GM23338 (cell line): ENCODE data around the gene AVPR2. TPM values are rescaled to one million over a fixed set of nuclear protein-coding genes. Genes with fewer than 3 reads are reported as not detected.

Source experiments
- ATAC-seq: fragments of 200-7000 bp; cut with Tn5 transposase; 3 replicates; pipeline ENCODE4 v1.9.1; 2020
- DNase-seq: peaks from one replicate; pipeline ENCODE4 v3.0.0-alpha.2; 2015; ENCODE audit warnings: low spot score
- H2AFZ ChIP-seq: fragments of 200-600 bp; sonication (generic); 2 replicates; pipeline ENCODE4 v1.8.0; 2016; ENCODE audit warnings: antibody characterized with exemption, mild to moderate bottlenecking, moderate library complexity
- H3F3A ChIP-seq: fragments of 200-600 bp; sonication (generic); replicated peaks from 2 replicates; pipeline ENCODE4 v1.8.0; 2017; ENCODE audit warnings: antibody characterized with exemption, mixed run types, low read depth
- H3K27ac ChIP-seq: fragments of 200-600 bp; sonication (generic); 2 replicates; pipeline ENCODE4 v1.6.1; 2016; ENCODE audit warnings: low read depth
- H3K27me3 ChIP-seq: fragments of 200-600 bp; sonication (generic); 2 replicates; pipeline ENCODE4 v1.8.0; 2016; ENCODE audit warnings: mild to moderate bottlenecking, mixed run types, moderate library complexity; ENCODE audit not compliant: insufficient read depth
- H3K36me3 ChIP-seq: fragments of 200-600 bp; sonication (generic); 2 replicates; pipeline ENCODE4 v1.8.0; 2016; ENCODE audit warnings: mild to moderate bottlenecking; ENCODE audit not compliant: insufficient read depth
- H3K4me1 ChIP-seq: fragments of 200-600 bp; sonication (generic); 2 replicates; pipeline ENCODE4 v1.8.0; 2016; ENCODE audit warnings: mild to moderate bottlenecking, moderate library complexity; ENCODE audit not compliant: insufficient read depth
- H3K4me2 ChIP-seq: fragments of 200-600 bp; sonication (generic); 2 replicates; pipeline ENCODE4 v1.7.1; 2017; ENCODE audit warnings: mixed run types
- H3K4me3 ChIP-seq: fragments of 200-600 bp; sonication (generic); 2 replicates; pipeline ENCODE4 v1.6.1; 2016; ENCODE audit warnings: mixed run types
- H3K79me2 ChIP-seq: fragments of 200-600 bp; sonication (generic); replicated peaks from 2 replicates; pipeline ENCODE4 v1.8.0; 2017; ENCODE audit warnings: mild to moderate bottlenecking; ENCODE audit not compliant: insufficient read depth
- H3K9me2 ChIP-seq: fragments of 200-600 bp; sonication (generic); 2 replicates; pipeline ENCODE4 v1.8.0; 2017; ENCODE audit not compliant: insufficient read depth
- H4K20me1 ChIP-seq: fragments of 200-600 bp; sonication (generic); replicated peaks from 2 replicates; pipeline ENCODE4 v1.8.0; 2017; ENCODE audit warnings: mild to moderate bottlenecking; ENCODE audit not compliant: insufficient read depth
- H3K27ac Mint-ChIP-seq: 2 replicates; pipeline ENCODE4 v1.8.0; 2020; ENCODE audit warnings: inconsistent platforms, mild to moderate bottlenecking, moderate library complexity, mixed read lengths
- H3K27me3 Mint-ChIP-seq: 3 replicates; pipeline ENCODE4 v1.8.0; 2022; ENCODE audit warnings: low read depth, mild to moderate bottlenecking, moderate library complexity, mixed read lengths, inconsistent platforms; ENCODE audit not compliant: insufficient read depth, poor library complexity
- H3K36me3 Mint-ChIP-seq: 3 replicates; pipeline ENCODE4 v1.8.0; 2021; ENCODE audit warnings: low read depth, mild to moderate bottlenecking, inconsistent platforms, moderate library complexity, mixed read lengths
- H3K4me1 Mint-ChIP-seq: 3 replicates; pipeline ENCODE4 v1.8.0; 2020; ENCODE audit warnings: mild to moderate bottlenecking, inconsistent platforms, mixed read lengths
- H3K4me3 Mint-ChIP-seq: 3 replicates; pipeline ENCODE4 v1.8.0; 2021; ENCODE audit warnings: moderate library complexity, mild to moderate bottlenecking, inconsistent platforms, mixed read lengths
- H3K9me3 Mint-ChIP-seq: 3 replicates; pipeline ENCODE4 v1.8.0; 2020; ENCODE audit warnings: moderate library complexity, mild to moderate bottlenecking, inconsistent platforms, mixed read lengths
- EZH2 ChIP-seq: fragments of 200-600 bp; sonication (generic); IDR thresholded peaks from one replicate; pipeline ENCODE4 v1.8.0; 2017; ENCODE audit warnings: antibody characterized with exemption, mild to moderate bottlenecking, low read depth; ENCODE audit not compliant: unreplicated experiment
- EZH2phosphoT487 ChIP-seq: fragments of 200-600 bp; sonication (generic); IDR thresholded peaks from one replicate; pipeline ENCODE4 v1.8.1; 2018; ENCODE audit warnings: antibody characterized with exemption; ENCODE audit not compliant: unreplicated experiment
- NANOG ChIP-seq: IDR thresholded peaks from 2 replicates; pipeline ENCODE4 v1.6.1; 2016; ENCODE audit warnings: antibody characterized with exemption, borderline replicate concordance
- POLR2AphosphoS5 ChIP-seq: IDR thresholded peaks from 2 replicates; pipeline ENCODE4 v1.6.1; 2016; ENCODE audit warnings: antibody characterized with exemption, low read depth
- STAT1 ChIP-seq: IDR thresholded peaks from one replicate; pipeline ENCODE4 v1.6.1; 2016; ENCODE audit warnings: antibody characterized with exemption; ENCODE audit not compliant: unreplicated experiment
- ZNF114 ChIP-seq: fragments of 250-450 bp; sonication (Bioruptor Pico); IDR thresholded peaks from 2 replicates; pipeline ENCODE4 v1.5.0; 2020; ENCODE audit warnings: mild to moderate bottlenecking, moderate library complexity
- ZNF331 ChIP-seq: fragments of 250-450 bp; sonication (Bioruptor Pico); IDR thresholded peaks from 2 replicates; pipeline ENCODE4 v1.5.0; 2020; ENCODE audit warnings: low read depth, mild to moderate bottlenecking, moderate library complexity
- polyA plus RNA-seq: library from polyadenylated mRNA; unstranded; fragments of >200 nt; fragmentation: Nextera tagmentation; extraction: Ambion mirVana; gene quantifications from 2 replicates; pipeline ENCODE4 v1.2.1, GENCODE V29; 2016
- total RNA-seq: library from RNA; depleted of rRNA; stranded (reverse); fragments of >200 nt; shearing (Covaris generic); gene quantifications from 2 replicates; pipeline ENCODE4 v1.2.3, GENCODE V29; 2014
- TF ChIP-seq, protein P1 (sequence below): IDR thresholded peaks from 2 replicates; pipeline ENCODE4 v1.6.1; 2016; ENCODE audit warnings: antibody characterized with exemption
- TF ChIP-seq, protein P2 (sequence below), 2 experiments: fragments of 200-600 bp in 1 of 2; sonication (generic) in 1 of 2; conservative IDR thresholded peaks; 2 replicates each; pipeline versions ENCODE4 v1.5.1 to v1.6.1; 2016 to 2017; ENCODE audit warnings: antibody characterized with exemption in 2 of 2, low read depth in 2 of 2, mild to moderate bottlenecking in 2 of 2, moderate library complexity in 1 of 2
- TF ChIP-seq, protein P3 (sequence below): fragments of 250-450 bp; sonication (Bioruptor Pico); IDR thresholded peaks from 2 replicates; pipeline ENCODE4 v1.5.0; 2020; ENCODE audit warnings: mild to moderate bottlenecking, moderate library complexity

AVPR2 gene
- total and polyA plus RNA-seq, 2 experiments from 2014 or later, result not detected

DNA sequence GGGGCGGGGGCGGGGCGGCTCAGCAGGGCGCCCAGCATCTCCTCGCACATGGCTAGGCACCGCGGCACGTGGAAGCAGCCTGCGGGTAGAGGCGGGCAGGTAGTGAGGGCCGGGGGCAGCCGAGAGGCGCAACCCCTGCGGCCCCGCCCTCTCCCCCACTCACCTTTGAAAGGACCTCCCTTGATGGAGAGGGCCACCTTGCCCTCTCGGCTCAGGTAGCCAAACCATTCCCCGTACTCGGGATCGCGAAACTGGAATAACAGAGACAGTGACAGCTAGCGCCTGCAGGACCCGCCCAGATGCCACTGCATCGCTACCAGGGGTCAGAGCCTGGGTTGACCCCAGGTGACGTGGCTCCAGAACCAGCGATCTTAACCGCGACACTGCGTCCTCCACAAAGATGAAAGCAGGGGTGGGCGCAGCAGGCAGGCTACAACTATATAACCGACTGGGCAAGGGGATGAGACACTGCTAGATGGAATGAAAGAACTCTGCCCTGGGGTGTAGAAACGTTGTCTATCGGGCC lies 30.9 kb downstream of the AVPR2 start:
- Mint-ChIP-seq H3K27me3 (peaks cover 5% of the 10 kb centered on the region), H3K9me3 (no peaks in the 10 kb centered on the region), H3K27ac (no peak overlapping the region), H3K4me1 (peaks cover 19% of the 10 kb centered on the region; the same call in 2 of the 3 replicates), H3K36me3 (peaks cover 27% of the 10 kb centered on the region), H3K4me3 (peak overlapping the region; percentile 66)
- Histone ChIP-seq H3K4me2 (peak overlapping the region; percentile 66), H4K20me1 (no peaks in the 10 kb centered on the region; the same call in 1 of the 2 replicates), H3K4me3 (peak overlapping the region; percentile 45; the same call in 1 of the 2 replicates), H3F3A (no peaks in the 10 kb centered on the region), H2AFZ (no peak overlapping the region), H3K27ac (no peak overlapping the region), H3K79me2 (peaks cover 12% of the 10 kb centered on the region), H3K9me2 (no peaks in the 10 kb centered on the region), H3K27me3 (no peaks in the 10 kb centered on the region), H3K4me1 (peaks cover 2% of the 10 kb centered on the region; the same call in 1 of the 2 replicates), H3K36me3 (no peaks in the 10 kb centered on the region)
- DNase-seq, result peak; percentile 63
- TF ChIP-seq, protein P1, sequence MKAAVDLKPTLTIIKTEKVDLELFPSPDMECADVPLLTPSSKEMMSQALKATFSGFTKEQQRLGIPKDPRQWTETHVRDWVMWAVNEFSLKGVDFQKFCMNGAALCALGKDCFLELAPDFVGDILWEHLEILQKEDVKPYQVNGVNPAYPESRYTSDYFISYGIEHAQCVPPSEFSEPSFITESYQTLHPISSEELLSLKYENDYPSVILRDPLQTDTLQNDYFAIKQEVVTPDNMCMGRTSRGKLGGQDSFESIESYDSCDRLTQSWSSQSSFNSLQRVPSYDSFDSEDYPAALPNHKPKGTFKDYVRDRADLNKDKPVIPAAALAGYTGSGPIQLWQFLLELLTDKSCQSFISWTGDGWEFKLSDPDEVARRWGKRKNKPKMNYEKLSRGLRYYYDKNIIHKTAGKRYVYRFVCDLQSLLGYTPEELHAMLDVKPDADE, result no peak
- TF ChIP-seq NANOG, result no peak
- no peak for TF ChIP-seq EZH2phosphoT487
- TF ChIP-seq EZH2, result no peak
- TF ChIP-seq, protein P2, sequence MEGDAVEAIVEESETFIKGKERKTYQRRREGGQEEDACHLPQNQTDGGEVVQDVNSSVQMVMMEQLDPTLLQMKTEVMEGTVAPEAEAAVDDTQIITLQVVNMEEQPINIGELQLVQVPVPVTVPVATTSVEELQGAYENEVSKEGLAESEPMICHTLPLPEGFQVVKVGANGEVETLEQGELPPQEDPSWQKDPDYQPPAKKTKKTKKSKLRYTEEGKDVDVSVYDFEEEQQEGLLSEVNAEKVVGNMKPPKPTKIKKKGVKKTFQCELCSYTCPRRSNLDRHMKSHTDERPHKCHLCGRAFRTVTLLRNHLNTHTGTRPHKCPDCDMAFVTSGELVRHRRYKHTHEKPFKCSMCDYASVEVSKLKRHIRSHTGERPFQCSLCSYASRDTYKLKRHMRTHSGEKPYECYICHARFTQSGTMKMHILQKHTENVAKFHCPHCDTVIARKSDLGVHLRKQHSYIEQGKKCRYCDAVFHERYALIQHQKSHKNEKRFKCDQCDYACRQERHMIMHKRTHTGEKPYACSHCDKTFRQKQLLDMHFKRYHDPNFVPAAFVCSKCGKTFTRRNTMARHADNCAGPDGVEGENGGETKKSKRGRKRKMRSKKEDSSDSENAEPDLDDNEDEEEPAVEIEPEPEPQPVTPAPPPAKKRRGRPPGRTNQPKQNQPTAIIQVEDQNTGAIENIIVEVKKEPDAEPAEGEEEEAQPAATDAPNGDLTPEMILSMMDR (conservative IDR thresholded peaks at IDR 0.05; ENCODE audit: low read depth in 2 of 2), result no peak
- TF ChIP-seq ZNF331, result no peak
- TF ChIP-seq, protein P3, sequence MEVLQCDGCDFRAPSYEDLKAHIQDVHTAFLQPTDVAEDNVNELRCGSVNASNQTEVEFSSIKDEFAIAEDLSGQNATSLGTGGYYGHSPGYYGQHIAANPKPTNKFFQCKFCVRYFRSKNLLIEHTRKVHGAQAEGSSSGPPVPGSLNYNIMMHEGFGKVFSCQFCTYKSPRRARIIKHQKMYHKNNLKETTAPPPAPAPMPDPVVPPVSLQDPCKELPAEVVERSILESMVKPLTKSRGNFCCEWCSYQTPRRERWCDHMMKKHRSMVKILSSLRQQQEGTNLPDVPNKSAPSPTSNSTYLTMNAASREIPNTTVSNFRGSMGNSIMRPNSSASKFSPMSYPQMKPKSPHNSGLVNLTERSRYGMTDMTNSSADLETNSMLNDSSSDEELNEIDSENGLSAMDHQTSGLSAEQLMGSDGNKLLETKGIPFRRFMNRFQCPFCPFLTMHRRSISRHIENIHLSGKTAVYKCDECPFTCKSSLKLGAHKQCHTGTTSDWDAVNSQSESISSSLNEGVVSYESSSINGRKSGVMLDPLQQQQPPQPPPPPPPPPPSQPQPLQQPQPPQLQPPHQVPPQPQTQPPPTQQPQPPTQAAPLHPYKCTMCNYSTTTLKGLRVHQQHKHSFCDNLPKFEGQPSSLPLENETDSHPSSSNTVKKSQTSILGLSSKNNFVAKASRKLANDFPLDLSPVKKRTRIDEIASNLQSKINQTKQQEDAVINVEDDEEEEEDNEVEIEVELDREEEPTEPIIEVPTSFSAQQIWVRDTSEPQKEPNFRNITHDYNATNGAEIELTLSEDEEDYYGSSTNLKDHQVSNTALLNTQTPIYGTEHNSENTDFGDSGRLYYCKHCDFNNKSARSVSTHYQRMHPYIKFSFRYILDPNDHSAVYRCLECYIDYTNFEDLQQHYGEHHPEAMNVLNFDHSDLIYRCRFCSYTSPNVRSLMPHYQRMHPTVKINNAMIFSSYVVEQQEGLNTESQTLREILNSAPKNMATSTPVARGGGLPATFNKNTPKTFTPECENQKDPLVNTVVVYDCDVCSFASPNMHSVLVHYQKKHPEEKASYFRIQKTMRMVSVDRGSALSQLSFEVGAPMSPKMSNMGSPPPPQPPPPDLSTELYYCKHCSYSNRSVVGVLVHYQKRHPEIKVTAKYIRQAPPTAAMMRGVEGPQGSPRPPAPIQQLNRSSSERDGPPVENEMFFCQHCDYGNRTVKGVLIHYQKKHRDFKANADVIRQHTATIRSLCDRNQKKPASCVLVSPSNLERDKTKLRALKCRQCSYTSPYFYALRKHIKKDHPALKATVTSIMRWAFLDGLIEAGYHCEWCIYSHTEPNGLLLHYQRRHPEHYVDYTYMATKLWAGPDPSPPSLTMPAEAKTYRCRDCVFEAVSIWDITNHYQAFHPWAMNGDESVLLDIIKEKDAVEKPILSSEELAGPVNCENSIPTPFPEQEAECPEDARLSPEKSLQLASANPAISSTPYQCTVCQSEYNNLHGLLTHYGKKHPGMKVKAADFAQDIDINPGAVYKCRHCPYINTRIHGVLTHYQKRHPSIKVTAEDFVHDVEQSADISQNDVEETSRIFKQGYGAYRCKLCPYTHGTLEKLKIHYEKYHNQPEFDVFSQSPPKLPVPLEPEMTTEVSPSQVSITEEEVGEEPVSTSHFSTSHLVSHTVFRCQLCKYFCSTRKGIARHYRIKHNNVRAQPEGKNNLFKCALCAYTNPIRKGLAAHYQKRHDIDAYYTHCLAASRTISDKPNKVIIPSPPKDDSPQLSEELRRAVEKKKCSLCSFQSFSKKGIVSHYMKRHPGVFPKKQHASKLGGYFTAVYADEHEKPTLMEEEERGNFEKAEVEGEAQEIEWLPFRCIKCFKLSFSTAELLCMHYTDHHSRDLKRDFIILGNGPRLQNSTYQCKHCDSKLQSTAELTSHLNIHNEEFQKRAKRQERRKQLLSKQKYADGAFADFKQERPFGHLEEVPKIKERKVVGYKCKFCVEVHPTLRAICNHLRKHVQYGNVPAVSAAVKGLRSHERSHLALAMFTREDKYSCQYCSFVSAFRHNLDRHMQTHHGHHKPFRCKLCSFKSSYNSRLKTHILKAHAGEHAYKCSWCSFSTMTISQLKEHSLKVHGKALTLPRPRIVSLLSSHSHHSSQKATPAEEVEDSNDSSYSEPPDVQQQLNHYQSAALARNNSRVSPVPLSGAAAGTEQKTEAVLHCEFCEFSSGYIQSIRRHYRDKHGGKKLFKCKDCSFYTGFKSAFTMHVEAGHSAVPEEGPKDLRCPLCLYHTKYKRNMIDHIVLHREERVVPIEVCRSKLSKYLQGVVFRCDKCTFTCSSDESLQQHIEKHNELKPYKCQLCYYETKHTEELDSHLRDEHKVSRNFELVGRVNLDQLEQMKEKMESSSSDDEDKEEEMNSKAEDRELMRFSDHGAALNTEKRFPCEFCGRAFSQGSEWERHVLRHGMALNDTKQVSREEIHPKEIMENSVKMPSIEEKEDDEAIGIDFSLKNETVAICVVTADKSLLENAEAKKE (CRISPR knock-in tag), result no peak
- no peak for TF ChIP-seq POLR2AphosphoS5
- TF ChIP-seq STAT1, result no peak
- TF ChIP-seq ZNF114 (CRISPR knock-in tag), result no peak
- peak; percentile 57 for ATAC-seq
